Dendritic cell treated with granulocyte-macrophage colony-stimulating factor and Interleukin-4, amounts not matched to agents 40 ng/mL and 50 ng/mL, for 4 days (primary cell): Measurements from ENCODE around the gene ALG3.

Source experiments
- H3K27ac Mint-ChIP-seq: one replicate; pipeline ENCODE4 v1.8.0; 2022; ENCODE audit warnings: mild to moderate bottlenecking, mixed read lengths
- H3K27me3 Mint-ChIP-seq: one replicate; pipeline ENCODE4 v1.8.0; 2022; ENCODE audit warnings: mild to moderate bottlenecking, mixed read lengths
- H3K36me3 Mint-ChIP-seq: one replicate; pipeline ENCODE4 v1.8.0; 2022; ENCODE audit warnings: low read depth, mixed read lengths
- H3K4me1 Mint-ChIP-seq: one replicate; pipeline ENCODE4 v1.8.0; 2022; ENCODE audit warnings: low read depth, mixed read lengths
- H3K4me3 Mint-ChIP-seq: one replicate; pipeline ENCODE4 v1.8.0; 2022; ENCODE audit warnings: mild to moderate bottlenecking, moderate library complexity, mixed read lengths
- H3K9me3 Mint-ChIP-seq: one replicate; pipeline ENCODE4 v1.8.0; 2022; ENCODE audit warnings: mixed read lengths
- intact Hi-C: fragments of 100-400 bp; cut with micrococcal nuclease; formaldehyde crosslinking; loops from one replicate; pipeline ENCODE4 v1.15.0; 2022

ALG3 gene

DNA sequence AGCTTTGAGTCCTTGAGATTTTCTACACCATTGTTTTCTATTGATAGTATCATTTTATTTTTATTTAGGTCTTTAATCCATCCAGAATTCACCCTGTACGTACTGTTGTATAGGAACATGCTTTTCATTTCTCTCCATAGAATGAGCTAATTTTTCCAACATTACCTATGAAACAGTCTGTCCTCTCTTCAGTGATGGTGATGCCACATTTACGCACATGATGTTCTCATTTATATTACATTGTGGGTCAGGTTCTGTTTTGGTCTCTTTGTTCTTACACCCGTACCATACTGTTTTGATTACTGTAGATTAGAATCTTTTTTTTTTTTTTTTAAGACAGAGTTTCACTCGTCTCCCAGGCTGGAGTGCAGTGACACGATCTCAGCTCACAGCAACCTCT, 37.0 kb downstream of the ALG3 start:
- no peak overlapping the region for H3K4me3 Mint-ChIP-seq
- intact Hi-C loops: no loop called here
- no peaks in the 10 kb centered on the region for H3K9me3 Mint-ChIP-seq
- no peak overlapping the region for H3K27ac Mint-ChIP-seq
- peaks cover 4% of the 10 kb centered on the region for H3K4me1 Mint-ChIP-seq
- no peaks in the 10 kb centered on the region for H3K36me3 Mint-ChIP-seq
- H3K27me3 Mint-ChIP-seq: peaks cover 23% of the 10 kb centered on the region

- peaks cover 27% of the 10 kb centered on the region for H3K27me3 Mint-ChIP-seq
- H3K9me3 Mint-ChIP-seq: no peaks in the 10 kb centered on the region
- H3K27ac Mint-ChIP-seq: no peak overlapping the region
- H3K4me1 Mint-ChIP-seq: peaks cover 5% of the 10 kb centered on the region
- H3K36me3 Mint-ChIP-seq: no peaks in the 10 kb centered on the region
- intact Hi-C loops: no loop called here
- no peak overlapping the region for H3K4me3 Mint-ChIP-seq
Measured at GRCh38 chr3:184211297-184211696, 37.5 kb downstream of the ALG3 start.

DNA sequence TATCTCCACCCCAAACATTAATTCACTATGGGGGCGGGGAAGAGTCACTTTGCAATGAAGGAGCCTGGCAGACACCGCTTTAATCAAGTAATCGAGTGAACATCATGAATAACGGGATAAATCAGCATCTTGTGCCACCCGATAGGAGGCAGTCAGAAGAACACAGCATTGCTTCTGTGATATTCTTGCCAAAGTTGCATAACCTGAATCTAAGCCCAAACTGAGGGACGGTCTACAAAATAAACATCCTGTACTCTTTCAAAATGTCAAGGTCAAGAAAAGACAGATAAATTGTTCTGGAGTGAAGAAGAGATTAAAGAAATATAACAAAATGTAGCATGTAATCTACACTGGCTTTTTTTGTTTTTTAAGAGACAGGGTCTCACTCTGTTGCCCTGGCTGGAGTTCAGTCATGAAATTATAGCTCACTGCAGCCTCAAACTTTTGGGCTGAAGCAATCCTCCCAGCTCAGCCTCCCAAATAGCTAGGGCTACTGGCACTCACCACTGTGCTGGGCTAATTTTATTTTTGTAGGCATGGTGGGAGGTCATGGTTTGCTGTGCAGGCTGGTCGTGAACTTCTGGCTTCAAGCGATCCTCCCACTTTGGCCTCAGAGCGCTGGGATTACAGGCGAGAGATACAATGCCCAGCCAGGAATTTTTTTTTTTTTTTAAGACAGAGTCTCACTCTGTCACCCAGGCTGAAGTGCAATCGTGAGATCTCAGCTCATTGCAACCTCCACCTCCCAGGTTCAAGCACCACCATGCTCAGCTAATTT, 39.4 kb downstream of the ALG3 start:
- Mint-ChIP-seq H3K4me3 (no peak overlapping the region), H3K9me3 (no peaks in the 10 kb centered on the region), H3K27ac (no peak overlapping the region), H3K36me3 (no peaks in the 10 kb centered on the region), H3K4me1 (peaks cover 5% of the 10 kb centered on the region), H3K27me3 (peaks cover 25% of the 10 kb centered on the region)
- intact Hi-C loops: no loop called here

GRCh38 chr3:184203526-184203925, 45.2 kb downstream of the ALG3 start:
- H3K36me3 Mint-ChIP-seq: no peaks in the 10 kb centered on the region

GRCh38 chr3:184200825-184201224, 47.9 kb downstream of the ALG3 start:
- Mint-ChIP-seq H3K9me3 (no peaks in the 10 kb centered on the region), H3K36me3 (peaks cover 5% of the 10 kb centered on the region), H3K4me3 (no peak overlapping the region), H3K27ac (no peak overlapping the region), H3K27me3 (peaks cover 11% of the 10 kb centered on the region), H3K4me1 (no peaks in the 10 kb centered on the region)
- intact Hi-C loops: no loop called here

More at GRCh38 chr3:184203526-184203925, 45.2 kb downstream of the ALG3 start:
- Mint-ChIP-seq H3K4me3 (no peak overlapping the region), H3K4me1 (peaks cover 5% of the 10 kb centered on the region), H3K9me3 (no peaks in the 10 kb centered on the region), H3K27me3 (peaks cover 21% of the 10 kb centered on the region), H3K27ac (no peak overlapping the region)
- intact Hi-C loops: no loop called here

DNA sequence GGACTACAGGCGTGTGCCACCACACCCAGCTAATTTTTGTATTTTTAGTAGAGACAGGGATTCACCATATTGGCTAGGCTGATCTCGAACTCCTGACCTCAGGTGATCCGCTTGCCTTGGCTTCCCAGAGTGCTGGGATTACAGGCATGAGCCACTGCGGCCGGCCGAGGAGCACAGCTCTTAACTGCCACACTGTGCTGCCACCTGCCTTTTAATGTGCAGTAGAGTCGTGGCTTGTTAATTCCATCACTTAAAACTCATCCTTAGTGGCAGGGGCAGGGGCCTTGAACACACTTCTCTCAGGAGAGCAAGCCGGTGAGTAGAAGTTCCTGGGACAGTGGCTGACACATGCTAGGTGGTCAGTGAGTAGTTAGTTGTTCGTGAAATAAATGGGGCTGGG, 50.3 kb downstream of the ALG3 start:
- no peaks in the 10 kb centered on the region for H3K9me3 Mint-ChIP-seq
- intact Hi-C loops: no loop called here
- no peak overlapping the region for H3K27ac Mint-ChIP-seq
- H3K4me1 Mint-ChIP-seq: no peaks in the 10 kb centered on the region
- peaks cover 29% of the 10 kb centered on the region for H3K36me3 Mint-ChIP-seq
- peaks cover 4% of the 10 kb centered on the region for H3K27me3 Mint-ChIP-seq
- no peak overlapping the region for H3K4me3 Mint-ChIP-seq

DNA sequence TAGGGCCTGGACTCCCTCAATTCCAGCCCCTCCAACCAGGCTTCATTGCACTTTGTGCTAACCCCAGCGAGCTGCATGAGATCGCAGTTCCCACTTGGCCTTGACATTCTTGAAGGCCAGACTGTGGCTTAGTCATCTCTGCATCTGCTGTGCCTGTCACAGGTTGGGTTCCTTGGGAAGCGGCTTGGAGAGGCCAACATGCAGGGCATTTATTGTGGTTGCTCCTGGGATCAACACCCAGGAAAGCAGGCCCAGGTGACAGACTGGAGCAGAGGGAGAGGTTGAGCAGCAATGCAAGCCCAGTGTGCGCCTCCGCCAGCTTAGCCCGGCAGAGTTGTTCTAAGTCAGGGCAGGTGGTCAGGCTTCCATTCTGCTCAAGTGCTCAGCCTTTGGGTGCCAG, 52.2 kb downstream of the ALG3 start:
- peaks cover 48% of the 10 kb centered on the region for H3K36me3 Mint-ChIP-seq
- H3K9me3 Mint-ChIP-seq: no peaks in the 10 kb centered on the region
- no peaks in the 10 kb centered on the region for H3K4me1 Mint-ChIP-seq
- intact Hi-C loops: no loop called here
- no peak overlapping the region for H3K4me3 Mint-ChIP-seq
- no peaks in the 10 kb centered on the region for H3K27me3 Mint-ChIP-seq
- H3K27ac Mint-ChIP-seq: no peak overlapping the region

DNA sequence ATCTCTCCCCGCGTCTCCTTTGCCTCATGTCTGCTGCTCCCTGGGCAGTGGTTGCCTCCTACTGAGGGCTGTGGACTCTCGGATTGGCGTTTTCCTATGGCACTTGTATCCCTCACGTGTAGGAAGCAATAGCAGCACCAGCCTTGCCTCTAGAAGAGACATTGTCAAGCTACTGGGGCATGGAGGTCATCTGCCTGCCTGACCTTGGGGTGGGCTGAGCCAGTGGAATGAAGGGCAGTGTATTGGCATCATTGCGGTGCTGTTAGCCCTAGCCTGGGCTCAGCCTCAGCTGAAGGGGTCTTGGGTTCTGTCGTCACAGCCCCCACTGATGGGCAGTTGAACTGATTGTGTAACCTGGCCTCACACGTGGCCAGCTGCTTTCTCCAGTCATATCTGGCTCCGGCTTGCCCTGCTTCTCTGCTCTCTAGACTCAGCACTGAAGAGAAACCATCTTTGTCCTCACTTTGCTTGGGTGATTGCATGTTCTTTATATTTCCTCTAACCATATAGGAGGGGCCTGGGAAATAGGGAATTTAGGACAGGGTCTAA, 54.7 kb downstream of the ALG3 start:
- Mint-ChIP-seq H3K4me3 (no peak overlapping the region), H3K27me3 (no peaks in the 10 kb centered on the region), H3K36me3 (peaks cover 73% of the 10 kb centered on the region), H3K27ac (no peak overlapping the region), H3K4me1 (peaks cover 6% of the 10 kb centered on the region), H3K9me3 (no peaks in the 10 kb centered on the region)
- intact Hi-C loops: no loop called here

DNA sequence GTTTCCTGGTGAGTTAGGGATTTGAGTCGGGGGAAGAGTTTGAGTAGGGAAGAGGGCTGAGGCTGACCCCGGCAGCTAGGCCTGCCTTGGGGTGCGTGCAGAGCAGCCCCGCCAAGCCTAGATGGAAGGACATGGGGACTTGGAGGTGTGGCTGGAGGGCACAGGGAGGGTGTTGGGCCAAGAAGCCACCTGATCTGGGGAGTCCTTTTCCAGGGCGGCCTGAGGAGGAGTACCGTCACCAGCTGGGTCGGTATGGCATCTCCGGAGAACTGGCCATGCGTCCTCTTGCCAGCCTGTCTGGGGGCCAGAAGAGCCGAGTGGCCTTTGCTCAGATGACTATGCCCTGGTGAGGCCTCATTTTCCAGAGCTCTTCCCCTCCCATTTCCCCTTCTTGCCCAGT, 55.9 kb downstream of the ALG3 start:
- Mint-ChIP-seq H3K27me3 (no peaks in the 10 kb centered on the region), H3K4me1 (peaks cover 18% of the 10 kb centered on the region), H3K36me3 (peaks cover 85% of the 10 kb centered on the region), H3K9me3 (no peaks in the 10 kb centered on the region), H3K27ac (no peak overlapping the region), H3K4me3 (no peak overlapping the region)
- intact Hi-C loops: no loop called here
